A673 (cell line): ENCODE results near the gene KATNB1.

Source experiments
- EZH2 ChIP-seq: fragments of 200-600 bp; sonication (generic); IDR thresholded peaks from 2 replicates; pipeline ENCODE4 v1.6.1; 2017; ENCODE audit warnings: borderline replicate concordance, low read depth, mild to moderate bottlenecking, mixed read lengths, antibody characterized with exemption, low read length; ENCODE audit not compliant: poor library complexity, severe bottlenecking
- TF ChIP-seq, protein P1 (sequence below): fragments of 300-800, 200-600 bp; sonication (generic); conservative IDR thresholded peaks from 2 replicates; pipeline ENCODE4 v1.5.1; 2017; ENCODE audit warnings: low read depth, mild to moderate bottlenecking, antibody characterized with exemption, low read length, moderate library complexity, mixed read lengths

DNA sequence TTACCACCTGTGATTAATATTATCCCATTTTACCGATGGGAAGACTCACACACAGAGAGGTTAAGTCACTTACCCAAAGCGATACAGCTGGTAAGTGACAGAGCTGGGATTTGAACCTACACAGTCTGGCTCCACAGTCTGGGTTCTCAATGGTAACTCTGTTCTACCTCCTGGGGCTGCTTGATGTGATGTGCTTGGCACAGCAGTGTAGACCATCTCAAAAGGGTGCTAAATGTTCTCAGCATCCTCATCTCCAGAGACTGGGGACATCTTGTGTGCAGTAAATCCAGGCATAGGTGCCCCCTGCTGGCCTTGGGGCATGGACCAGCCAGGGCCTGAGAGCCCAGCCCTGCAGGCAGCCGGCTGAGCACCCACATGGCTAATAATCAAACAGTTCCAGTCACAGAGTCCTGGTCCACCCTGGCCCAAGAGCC is 15.4 kb upstream of the KATNB1 start:
- TF ChIP-seq, protein P1, sequence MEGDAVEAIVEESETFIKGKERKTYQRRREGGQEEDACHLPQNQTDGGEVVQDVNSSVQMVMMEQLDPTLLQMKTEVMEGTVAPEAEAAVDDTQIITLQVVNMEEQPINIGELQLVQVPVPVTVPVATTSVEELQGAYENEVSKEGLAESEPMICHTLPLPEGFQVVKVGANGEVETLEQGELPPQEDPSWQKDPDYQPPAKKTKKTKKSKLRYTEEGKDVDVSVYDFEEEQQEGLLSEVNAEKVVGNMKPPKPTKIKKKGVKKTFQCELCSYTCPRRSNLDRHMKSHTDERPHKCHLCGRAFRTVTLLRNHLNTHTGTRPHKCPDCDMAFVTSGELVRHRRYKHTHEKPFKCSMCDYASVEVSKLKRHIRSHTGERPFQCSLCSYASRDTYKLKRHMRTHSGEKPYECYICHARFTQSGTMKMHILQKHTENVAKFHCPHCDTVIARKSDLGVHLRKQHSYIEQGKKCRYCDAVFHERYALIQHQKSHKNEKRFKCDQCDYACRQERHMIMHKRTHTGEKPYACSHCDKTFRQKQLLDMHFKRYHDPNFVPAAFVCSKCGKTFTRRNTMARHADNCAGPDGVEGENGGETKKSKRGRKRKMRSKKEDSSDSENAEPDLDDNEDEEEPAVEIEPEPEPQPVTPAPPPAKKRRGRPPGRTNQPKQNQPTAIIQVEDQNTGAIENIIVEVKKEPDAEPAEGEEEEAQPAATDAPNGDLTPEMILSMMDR: peak; percentile 43
- TF ChIP-seq EZH2: no peak
